ENCODE results near the gene SCAP.
"Not testable (repeated sequence)": the region's sequence is repeated elsewhere in the genome, so short reads cannot be mapped to it uniquely, and the experiment has no call there.

Gene SCAP

GRCh38 chr3:47487265-47487664 lies 11.5 kb upstream of the SCAP start:
- no peak for TF ChIP-seq CTCF (IDR thresholded peaks at IDR 0.05; ENCODE audit: poor library complexity, severe bottlenecking)
- H3K4me3 ChIP-seq (ENCODE audit: severe bottlenecking): no peak overlapping the region
- H3K36me3 ChIP-seq (ENCODE audit: low read depth): peaks cover 4% of the 10 kb centered on the region; the same call in 1 of the 2 replicates
- no peaks in the 10 kb centered on the region for H3K27me3 ChIP-seq (ENCODE audit: insufficient read depth, poor library complexity, severe bottlenecking)
- H3K9me3 ChIP-seq (ENCODE audit: severe bottlenecking): no peaks in the 10 kb centered on the region
- no peak overlapping the region for H3K27ac ChIP-seq (ENCODE audit: poor library complexity, severe bottlenecking)
- no peaks in the 10 kb centered on the region for H3K4me1 ChIP-seq (ENCODE audit: insufficient read depth, poor library complexity, severe bottlenecking)
- DNase-seq (ENCODE audit: low spot score) (no peak), ATAC-seq (ENCODE audit: low read depth) (no peak)

- no peaks in the 10 kb centered on the region for H3K27me3 ChIP-seq (ENCODE audit: insufficient read depth, poor library complexity, severe bottlenecking)
- H3K4me3 ChIP-seq (ENCODE audit: severe bottlenecking): no peak overlapping the region
- DNase-seq (ENCODE audit: low spot score): no peak
- H3K9me3 ChIP-seq (ENCODE audit: severe bottlenecking): no peaks in the 10 kb centered on the region
- H3K27ac ChIP-seq (ENCODE audit: poor library complexity, severe bottlenecking): no peak overlapping the region
- TF ChIP-seq CTCF (IDR thresholded peaks at IDR 0.05; ENCODE audit: poor library complexity, severe bottlenecking): no peak
- ATAC-seq (ENCODE audit: low read depth): no peak
- no peaks in the 10 kb centered on the region for H3K4me1 ChIP-seq (ENCODE audit: insufficient read depth, poor library complexity, severe bottlenecking)
- peaks cover 4% of the 10 kb centered on the region; the same call in 1 of the 2 replicates for H3K36me3 ChIP-seq (ENCODE audit: low read depth)
These were observed 10.1 kb upstream of the SCAP start for GRCh38 chr3:47485812-47486211.

GRCh38 chr3:47482366-47482765 lies 6.6 kb upstream of the SCAP start:
- ATAC-seq (ENCODE audit: low read depth): no peak
- TF ChIP-seq CTCF (IDR thresholded peaks at IDR 0.05; ENCODE audit: poor library complexity, severe bottlenecking): no peak
- H3K27me3 ChIP-seq (ENCODE audit: insufficient read depth, poor library complexity, severe bottlenecking): no peaks in the 10 kb centered on the region
- DNase-seq (ENCODE audit: low spot score): no peak
- no peaks in the 10 kb centered on the region for H3K36me3 ChIP-seq (ENCODE audit: low read depth)
- no peaks in the 10 kb centered on the region for H3K4me1 ChIP-seq (ENCODE audit: insufficient read depth, poor library complexity, severe bottlenecking)
- H3K27ac ChIP-seq (ENCODE audit: poor library complexity, severe bottlenecking): no peak overlapping the region
- no peaks in the 10 kb centered on the region for H3K9me3 ChIP-seq (ENCODE audit: severe bottlenecking)
- no peak overlapping the region for H3K4me3 ChIP-seq (ENCODE audit: severe bottlenecking)

- not testable (repeated sequence) for H3K9me3 ChIP-seq (ENCODE audit: severe bottlenecking); DNase-seq (ENCODE audit: low spot score); H3K4me1 ChIP-seq (ENCODE audit: insufficient read depth, poor library complexity, severe bottlenecking); H3K27me3 ChIP-seq (ENCODE audit: insufficient read depth, poor library complexity, severe bottlenecking); ATAC-seq (ENCODE audit: low read depth); H3K4me3 ChIP-seq (ENCODE audit: severe bottlenecking); H3K27ac ChIP-seq (ENCODE audit: poor library complexity, severe bottlenecking); H3K36me3 ChIP-seq (ENCODE audit: low read depth)
These were observed 6.0 kb upstream of the SCAP start for GRCh38 chr3:47481763-47482162.

- not testable (repeated sequence) for DNase-seq (ENCODE audit: low spot score); H3K4me1 ChIP-seq (ENCODE audit: insufficient read depth, poor library complexity, severe bottlenecking); H3K36me3 ChIP-seq (ENCODE audit: low read depth); H3K4me3 ChIP-seq (ENCODE audit: severe bottlenecking); H3K27ac ChIP-seq (ENCODE audit: poor library complexity, severe bottlenecking); H3K27me3 ChIP-seq (ENCODE audit: insufficient read depth, poor library complexity, severe bottlenecking); H3K9me3 ChIP-seq (ENCODE audit: severe bottlenecking); ATAC-seq (ENCODE audit: low read depth)
These were observed 4.5 kb upstream of the SCAP start for GRCh38 chr3:47480267-47480666.

GRCh38 chr3:47479826-47480160 lies 4.1 kb upstream of the SCAP start:
- Histone ChIP-seq H3K27ac (ENCODE audit: poor library complexity, severe bottlenecking) (no peak overlapping the region), H3K4me1 (ENCODE audit: insufficient read depth, poor library complexity, severe bottlenecking) (no peaks in the 10 kb centered on the region), H3K27me3 (ENCODE audit: insufficient read depth, poor library complexity, severe bottlenecking) (no peaks in the 10 kb centered on the region), H3K4me3 (ENCODE audit: severe bottlenecking) (no peak overlapping the region), H3K36me3 (ENCODE audit: low read depth) (no peaks in the 10 kb centered on the region), H3K9me3 (ENCODE audit: severe bottlenecking) (no peaks in the 10 kb centered on the region)
- DNase-seq (ENCODE audit: low spot score): no peak
- no peak for ATAC-seq (ENCODE audit: low read depth)
- no peak for TF ChIP-seq CTCF (IDR thresholded peaks at IDR 0.05; ENCODE audit: poor library complexity, severe bottlenecking)
